Hepatocyte (in vitro differentiated cells): ENCODE measurements around the gene RAB21. TPM values are rescaled to one million over a fixed set of nuclear protein-coding genes. Genes with fewer than 3 reads are reported as not detected.
A peak's percentile ranks its signal among the peaks of the same experiment; 100 is the strongest.

ENCODE experiments used
- DNase-seq: peaks from one replicate; pipeline ENCODE4 v3.0.0-alpha.2; 2016; ENCODE audit warnings: low spot score
- H2AFZ ChIP-seq: fragments of 200-600 bp; sonication (generic); 2 replicates; pipeline ENCODE4 v1.6.0; 2016; ENCODE audit warnings: antibody characterized with exemption, mild to moderate bottlenecking
- H3K27ac ChIP-seq: fragments of 200-600 bp; sonication (generic); 2 replicates; pipeline ENCODE4 v1.5.1; 2016; ENCODE audit warnings: mild to moderate bottlenecking
- H3K27me3 ChIP-seq: fragments of 200-600 bp; sonication (generic); 2 replicates; pipeline ENCODE4 v1.6.1; 2016
- H3K36me3 ChIP-seq: fragments of 200-600 bp; sonication (generic); replicated peaks from 2 replicates; pipeline ENCODE4 v1.5.1; 2016; ENCODE audit warnings: low read depth; ENCODE audit not compliant: insufficient read depth
- H3K4me1 ChIP-seq: fragments of 200-600 bp; sonication (generic); 2 replicates; pipeline ENCODE4 v1.5.1; 2016; ENCODE audit warnings: mild to moderate bottlenecking, moderate library complexity; ENCODE audit not compliant: insufficient read depth
- H3K4me2 ChIP-seq: fragments of 200-600 bp; sonication (generic); 2 replicates; pipeline ENCODE4 v1.6.0; 2016
- H3K4me3 ChIP-seq: fragments of 200-600 bp; sonication (generic); 2 replicates; pipeline ENCODE4 v1.5.1; 2016; ENCODE audit warnings: mild to moderate bottlenecking
- H3K79me2 ChIP-seq: fragments of 200-600 bp; sonication (generic); 2 replicates; pipeline ENCODE4 v1.6.0; 2017; ENCODE audit warnings: mild to moderate bottlenecking
- H3K9me2 ChIP-seq: fragments of 200-600 bp; sonication (generic); replicated peaks from 2 replicates; pipeline ENCODE4 v1.6.0; 2017; ENCODE audit warnings: mild to moderate bottlenecking; ENCODE audit not compliant: insufficient read depth
- H3K9me3 ChIP-seq: fragments of 200-600 bp; sonication (generic); 2 replicates; pipeline ENCODE4 v1.5.1; 2016; ENCODE audit warnings: low read depth, mild to moderate bottlenecking
- H4K20me1 ChIP-seq: fragments of 200-600 bp; sonication (generic); 2 replicates; pipeline ENCODE4 v1.6.0; 2016; ENCODE audit warnings: mild to moderate bottlenecking; ENCODE audit not compliant: insufficient read depth, poor library complexity, severe bottlenecking
- CTCF ChIP-seq: fragments of 200-600 bp; sonication (generic); IDR thresholded peaks from 2 replicates; pipeline ENCODE4 v1.5.1; 2016; ENCODE audit warnings: antibody characterized with exemption, mild to moderate bottlenecking; ENCODE audit not compliant: poor library complexity
- EZH2 ChIP-seq: fragments of 200-600 bp; sonication (generic); IDR thresholded peaks from 2 replicates; pipeline ENCODE4 v1.6.1; 2016; ENCODE audit warnings: antibody characterized with exemption, mild to moderate bottlenecking, borderline replicate concordance
- EZH2phosphoT487 ChIP-seq: fragments of 200-600 bp; sonication (generic); IDR thresholded peaks from one replicate; pipeline ENCODE4 v1.6.1; 2018; ENCODE audit warnings: antibody characterized with exemption, mild to moderate bottlenecking, low read depth, moderate library complexity; ENCODE audit not compliant: unreplicated experiment, severe bottlenecking
- WGBS: methylation state at CpG from one replicate; pipeline ENCODE4 v1.1.6; 2016; ENCODE audit warnings: low lambda C conversion rate; ENCODE audit errors: missing lambda C conversion rate; 5-methylcytosine and 5-hydroxymethylcytosine counted together
- polyA plus RNA-seq: library from polyadenylated mRNA; unstranded; fragments of >200 nt; fragmentation: Nextera tagmentation; extraction: Ambion mirVana; gene quantifications from 2 replicates; pipeline ENCODE4 v1.2.1, GENCODE V29; 2016
- total RNA-seq: library from RNA; depleted of rRNA; stranded (reverse); fragments of >200 nt; gene quantifications from 2 replicates; pipeline ENCODE4 v1.2.3, GENCODE V29; 2014

Gene RAB21
- total RNA-seq (17.4 and 39.2 TPM in 2 replicates), polyA plus RNA-seq (52.2 and 65.0 TPM in 2 replicates)

- Histone ChIP-seq H3K4me2 (peak within 1 kb of the TSS; percentile 90), H3K79me2 (peaks cover 46% of the 10 kb centered on the region), H3K4me3 (peak within 1 kb of the TSS; percentile 97), H3K4me1 (no peaks in the 10 kb centered on the region), H3K9me3 (no peaks in the 10 kb centered on the region), H3K9me2 (no peaks in the 10 kb centered on the region), H3K36me3 (no peaks in the 10 kb centered on the region), H3K27ac (peak within 1 kb of the TSS; percentile 99), H3K27me3 (peaks cover 10% of the 10 kb centered on the region), H4K20me1 (peaks cover 28% of the 10 kb centered on the region), H2AFZ (peak within 1 kb of the TSS; percentile 90)
- 6% methylated on average over 35 of the region's 56 CpGs for WGBS
- peak; percentile 99 for DNase-seq
- no peak for TF ChIP-seq CTCF
- TF ChIP-seq EZH2phosphoT487 = no peak
- TF ChIP-seq EZH2 = no peak
Observed at GRCh38 chr12:71754461-71755145, at the start of gene RAB21. TSS of gene RAB21 (plus strand) at chr12:71754863. CDS start at chr12:71755130, 267 bp downstream.

GRCh38 chr12:71704920-71705319 lies 49.7 kb upstream of the RAB21 start:
- Histone ChIP-seq H3K4me1 (no peaks in the 10 kb centered on the region), H3K79me2 (no peaks in the 10 kb centered on the region), H3K36me3 (no peaks in the 10 kb centered on the region), H3K27ac (no peak overlapping the region), H4K20me1 (no peaks in the 10 kb centered on the region), H3K4me2 (no peak overlapping the region), H2AFZ (no peak overlapping the region), H3K27me3 (no peaks in the 10 kb centered on the region), H3K9me3 (no peaks in the 10 kb centered on the region), H3K9me2 (no peaks in the 10 kb centered on the region), H3K4me3 (no peak overlapping the region)
- no peak for DNase-seq
- WGBS = 91% methylated on average over 2 of the region's 2 CpGs
- TF ChIP-seq EZH2 = no peak
- TF ChIP-seq EZH2phosphoT487 = no peak
- TF ChIP-seq CTCF = no peak

GRCh38 chr12:71708658-71709057 lies 46.0 kb upstream of the RAB21 start:
- H3K36me3 ChIP-seq = no peaks in the 10 kb centered on the region
- no peak for TF ChIP-seq CTCF
- TF ChIP-seq EZH2 = no peak
- TF ChIP-seq EZH2phosphoT487 = no peak
- H3K4me1 ChIP-seq = no peaks in the 10 kb centered on the region
- 94% methylated on average over 1 of the region's 1 CpG for WGBS
- H3K79me2 ChIP-seq = no peaks in the 10 kb centered on the region
- H3K9me3 ChIP-seq = no peaks in the 10 kb centered on the region
- H3K4me2 ChIP-seq = no peak overlapping the region
- no peak for DNase-seq
- H3K9me2 ChIP-seq = no peaks in the 10 kb centered on the region
- no peak overlapping the region for H3K4me3 ChIP-seq
- no peaks in the 10 kb centered on the region for H4K20me1 ChIP-seq
- H2AFZ ChIP-seq = no peak overlapping the region
- no peak overlapping the region for H3K27ac ChIP-seq
- no peaks in the 10 kb centered on the region for H3K27me3 ChIP-seq
